NB4 (cell line): ENCODE data around the gene PIGR.

Experiments used
- DNase-seq: peaks from one replicate; pipeline ENCODE4 v3.0.0; 2010; ENCODE audit warnings: low read depth
- H3K4me3 ChIP-seq: one replicate; pipeline ENCODE4 v1.5.1; 2011; ENCODE audit warnings: mild to moderate bottlenecking, low read depth, low read length, moderate library complexity
- MAX ChIP-seq: IDR thresholded peaks from 2 replicates; pipeline ENCODE4 v1.6.1; 2011; ENCODE audit warnings: low read depth, low read length
- MYC ChIP-seq: IDR thresholded peaks from 2 replicates; pipeline ENCODE4 v1.6.1; 2011; ENCODE audit warnings: low read depth, low read length
- POLR2A ChIP-seq: IDR thresholded peaks from 2 replicates; pipeline ENCODE4 v1.6.1; 2011; ENCODE audit warnings: mild to moderate bottlenecking; ENCODE audit not compliant: insufficient read length; ENCODE audit errors: extremely low read depth
- TF ChIP-seq, protein P1 (sequence below): IDR thresholded peaks from one replicate; pipeline ENCODE4 v1.5.1; 2012; ENCODE audit warnings: low read depth, low read length

PIGR gene

DNA sequence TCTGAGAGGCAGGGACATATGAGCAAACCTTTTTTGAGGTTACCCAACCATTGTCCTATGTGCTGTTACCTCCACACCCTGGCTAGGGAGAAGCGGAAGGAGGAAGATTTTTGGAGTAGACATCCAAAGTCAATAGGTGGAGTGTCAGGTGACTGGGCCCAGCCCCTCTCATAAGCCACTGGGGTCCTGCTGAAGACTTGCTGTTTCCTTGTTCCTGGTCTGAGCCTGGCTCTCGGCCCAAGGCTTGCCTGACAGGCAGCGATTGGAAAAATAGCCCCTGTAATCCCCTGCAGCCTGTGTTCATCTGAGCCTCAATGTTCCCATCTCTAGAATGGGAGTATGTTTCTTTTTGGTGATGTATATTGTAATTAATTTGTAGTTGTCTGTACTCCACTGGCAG, 6.9 kb upstream of the PIGR start:
- no peak overlapping the region for H3K4me3 ChIP-seq
- TF ChIP-seq POLR2A, result no peak
- no peak for TF ChIP-seq MYC
- no peak for TF ChIP-seq MAX
- TF ChIP-seq, protein P1, sequence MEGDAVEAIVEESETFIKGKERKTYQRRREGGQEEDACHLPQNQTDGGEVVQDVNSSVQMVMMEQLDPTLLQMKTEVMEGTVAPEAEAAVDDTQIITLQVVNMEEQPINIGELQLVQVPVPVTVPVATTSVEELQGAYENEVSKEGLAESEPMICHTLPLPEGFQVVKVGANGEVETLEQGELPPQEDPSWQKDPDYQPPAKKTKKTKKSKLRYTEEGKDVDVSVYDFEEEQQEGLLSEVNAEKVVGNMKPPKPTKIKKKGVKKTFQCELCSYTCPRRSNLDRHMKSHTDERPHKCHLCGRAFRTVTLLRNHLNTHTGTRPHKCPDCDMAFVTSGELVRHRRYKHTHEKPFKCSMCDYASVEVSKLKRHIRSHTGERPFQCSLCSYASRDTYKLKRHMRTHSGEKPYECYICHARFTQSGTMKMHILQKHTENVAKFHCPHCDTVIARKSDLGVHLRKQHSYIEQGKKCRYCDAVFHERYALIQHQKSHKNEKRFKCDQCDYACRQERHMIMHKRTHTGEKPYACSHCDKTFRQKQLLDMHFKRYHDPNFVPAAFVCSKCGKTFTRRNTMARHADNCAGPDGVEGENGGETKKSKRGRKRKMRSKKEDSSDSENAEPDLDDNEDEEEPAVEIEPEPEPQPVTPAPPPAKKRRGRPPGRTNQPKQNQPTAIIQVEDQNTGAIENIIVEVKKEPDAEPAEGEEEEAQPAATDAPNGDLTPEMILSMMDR, result no peak
- DNase-seq, result no peak

GRCh38 chr1:206952171-206952570, 5.9 kb upstream of the PIGR start:
- peak; percentile 18 for DNase-seq
- TF ChIP-seq, protein P1, result no peak
- no peak for TF ChIP-seq POLR2A
- no peak for TF ChIP-seq MYC
- TF ChIP-seq MAX, result no peak
- no peak overlapping the region for H3K4me3 ChIP-seq

- TF ChIP-seq POLR2A (no peak), MYC (no peak), MAX (no peak)
- TF ChIP-seq, protein P1, result no peak
- no peak overlapping the region for H3K4me3 ChIP-seq
- no peak for DNase-seq
Observed at GRCh38 chr1:206951318-206952100, 5.2 kb upstream of the PIGR start.

- no peak for DNase-seq
- no peak overlapping the region for H3K4me3 ChIP-seq
- TF ChIP-seq, protein P1, result no peak
- TF ChIP-seq POLR2A (no peak), MYC (no peak), MAX (no peak)
Observed at GRCh38 chr1:206949641-206950040, 3.4 kb upstream of the PIGR start.

GRCh38 chr1:206949208-206949607, 2.9 kb upstream of the PIGR start:
- no peak for TF ChIP-seq POLR2A
- TF ChIP-seq MYC, result no peak
- TF ChIP-seq, protein P1, result no peak
- TF ChIP-seq MAX, result no peak
- no peak for DNase-seq
- H3K4me3 ChIP-seq, result no peak overlapping the region
